C4-2B (cell line): ENCODE data around the gene ZBTB20.

Experiments used
- ZFX ChIP-seq: fragments of 450-650 bp; IDR thresholded peaks from 2 replicates; pipeline ENCODE4 v1.6.1; 2017
- TF ChIP-seq, protein P1 (sequence below): fragments of 450-650 bp; conservative IDR thresholded peaks from 2 replicates; pipeline ENCODE4 v1.5.1; 2017; ENCODE audit warnings: mild to moderate bottlenecking

GRCh38 chr3:114697401-114697800 is 449.7 kb downstream of the ZBTB20 start:
- TF ChIP-seq, protein P1, sequence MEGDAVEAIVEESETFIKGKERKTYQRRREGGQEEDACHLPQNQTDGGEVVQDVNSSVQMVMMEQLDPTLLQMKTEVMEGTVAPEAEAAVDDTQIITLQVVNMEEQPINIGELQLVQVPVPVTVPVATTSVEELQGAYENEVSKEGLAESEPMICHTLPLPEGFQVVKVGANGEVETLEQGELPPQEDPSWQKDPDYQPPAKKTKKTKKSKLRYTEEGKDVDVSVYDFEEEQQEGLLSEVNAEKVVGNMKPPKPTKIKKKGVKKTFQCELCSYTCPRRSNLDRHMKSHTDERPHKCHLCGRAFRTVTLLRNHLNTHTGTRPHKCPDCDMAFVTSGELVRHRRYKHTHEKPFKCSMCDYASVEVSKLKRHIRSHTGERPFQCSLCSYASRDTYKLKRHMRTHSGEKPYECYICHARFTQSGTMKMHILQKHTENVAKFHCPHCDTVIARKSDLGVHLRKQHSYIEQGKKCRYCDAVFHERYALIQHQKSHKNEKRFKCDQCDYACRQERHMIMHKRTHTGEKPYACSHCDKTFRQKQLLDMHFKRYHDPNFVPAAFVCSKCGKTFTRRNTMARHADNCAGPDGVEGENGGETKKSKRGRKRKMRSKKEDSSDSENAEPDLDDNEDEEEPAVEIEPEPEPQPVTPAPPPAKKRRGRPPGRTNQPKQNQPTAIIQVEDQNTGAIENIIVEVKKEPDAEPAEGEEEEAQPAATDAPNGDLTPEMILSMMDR, result no peak
- TF ChIP-seq ZFX, result no peak
